DND-41 (cell line): ENCODE data around the gene FXYD5.

Experiments
- EZH2 ChIP-seq: IDR thresholded peaks from 3 replicates; pipeline ENCODE4 v1.6.1; 2012; ENCODE audit warnings: borderline replicate concordance, low read depth, mild to moderate bottlenecking, moderate library complexity, low read length, inconsistent platforms; ENCODE audit not compliant: severe bottlenecking
- TF ChIP-seq, protein P1 (sequence below): IDR thresholded peaks from 2 replicates; pipeline ENCODE4 v1.5.1; 2012; ENCODE audit warnings: borderline replicate concordance, low read length, moderate library complexity, mild to moderate bottlenecking; ENCODE audit not compliant: poor library complexity, severe bottlenecking; ENCODE audit errors: extremely low read depth

DNA sequence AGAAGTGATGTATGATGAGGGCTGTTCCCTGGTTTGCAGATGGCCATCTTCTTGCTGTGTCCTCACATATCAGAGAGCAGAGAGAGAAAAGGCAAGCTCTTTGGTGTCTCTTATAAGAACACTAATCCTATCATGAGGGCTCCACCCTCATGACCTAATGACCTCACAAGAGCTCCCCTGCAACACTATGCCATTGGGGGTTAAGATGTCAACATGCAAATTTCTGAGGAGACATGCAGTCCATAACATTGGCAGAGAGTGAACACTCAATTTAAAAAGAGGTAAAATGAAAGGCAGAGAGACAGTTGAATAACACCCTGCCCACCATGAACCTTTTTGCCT is 63.1 kb downstream of the FXYD5 start:
- TF ChIP-seq, protein P1, sequence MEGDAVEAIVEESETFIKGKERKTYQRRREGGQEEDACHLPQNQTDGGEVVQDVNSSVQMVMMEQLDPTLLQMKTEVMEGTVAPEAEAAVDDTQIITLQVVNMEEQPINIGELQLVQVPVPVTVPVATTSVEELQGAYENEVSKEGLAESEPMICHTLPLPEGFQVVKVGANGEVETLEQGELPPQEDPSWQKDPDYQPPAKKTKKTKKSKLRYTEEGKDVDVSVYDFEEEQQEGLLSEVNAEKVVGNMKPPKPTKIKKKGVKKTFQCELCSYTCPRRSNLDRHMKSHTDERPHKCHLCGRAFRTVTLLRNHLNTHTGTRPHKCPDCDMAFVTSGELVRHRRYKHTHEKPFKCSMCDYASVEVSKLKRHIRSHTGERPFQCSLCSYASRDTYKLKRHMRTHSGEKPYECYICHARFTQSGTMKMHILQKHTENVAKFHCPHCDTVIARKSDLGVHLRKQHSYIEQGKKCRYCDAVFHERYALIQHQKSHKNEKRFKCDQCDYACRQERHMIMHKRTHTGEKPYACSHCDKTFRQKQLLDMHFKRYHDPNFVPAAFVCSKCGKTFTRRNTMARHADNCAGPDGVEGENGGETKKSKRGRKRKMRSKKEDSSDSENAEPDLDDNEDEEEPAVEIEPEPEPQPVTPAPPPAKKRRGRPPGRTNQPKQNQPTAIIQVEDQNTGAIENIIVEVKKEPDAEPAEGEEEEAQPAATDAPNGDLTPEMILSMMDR: no peak
- TF ChIP-seq EZH2: no peak
